GM18526 (cell line): ENCODE data around the gene RPUSD1.
A peak's percentile ranks its signal among the peaks of the same experiment; 100 is the strongest.

Source experiments
- POLR2A ChIP-seq: IDR thresholded peaks from 3 replicates; pipeline ENCODE4 v1.6.1; 2011; ENCODE audit not compliant: insufficient read length; ENCODE audit errors: extremely low read depth

RPUSD1 gene

GRCh38 chr16:793414-793813 is 5.2 kb upstream of the RPUSD1 start:
- no peak for TF ChIP-seq POLR2A

- TF ChIP-seq POLR2A = no peak
These were observed 4.2 kb upstream of the RPUSD1 start for GRCh38 chr16:792221-792995.

DNA sequence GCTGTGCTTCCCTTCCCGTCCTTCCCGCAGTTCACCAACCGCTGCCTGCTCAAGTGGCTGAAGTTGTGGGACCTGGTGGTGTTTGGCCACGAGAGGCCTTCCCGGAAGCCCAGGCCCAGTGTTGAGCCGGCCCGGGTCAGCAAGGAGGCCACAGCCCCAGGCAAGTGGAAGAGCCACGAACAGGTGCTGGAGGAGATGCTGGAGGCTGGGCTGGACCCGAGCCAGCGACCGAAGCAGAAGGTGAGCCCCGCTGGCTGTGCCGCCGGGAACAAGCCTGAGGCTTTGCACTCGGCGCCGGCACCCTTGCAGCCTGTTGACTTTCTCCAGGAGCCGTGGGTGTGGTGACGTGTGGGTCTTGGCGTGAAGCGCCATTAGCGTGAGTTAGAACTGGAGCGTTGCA is 3.0 kb upstream of the RPUSD1 start:
- TF ChIP-seq POLR2A = no peak

DNA sequence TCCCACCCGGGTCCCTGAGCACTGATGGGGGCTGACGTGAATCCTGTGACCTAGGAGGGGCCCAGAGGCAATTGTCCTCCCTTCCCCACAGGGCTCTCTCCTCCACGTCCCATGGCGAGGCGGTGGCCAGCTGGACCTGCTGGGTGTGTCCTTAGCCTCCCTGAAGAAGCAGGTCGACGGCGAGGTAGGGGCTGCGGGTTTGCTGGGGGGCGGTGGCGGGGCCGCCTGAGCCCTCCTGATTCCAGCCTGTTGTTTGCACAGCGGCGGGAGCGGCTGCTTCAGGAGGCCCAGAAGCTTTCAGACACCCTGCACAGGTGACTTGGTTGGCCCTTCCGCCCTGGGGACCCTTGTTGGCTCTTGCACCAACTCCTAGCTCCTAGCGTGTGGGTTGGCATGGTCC is 1.9 kb upstream of the RPUSD1 start:
- no peak for TF ChIP-seq POLR2A

- no peak for TF ChIP-seq POLR2A
These were observed 1.1 kb upstream of the RPUSD1 start for GRCh38 chr16:789191-789850.

DNA sequence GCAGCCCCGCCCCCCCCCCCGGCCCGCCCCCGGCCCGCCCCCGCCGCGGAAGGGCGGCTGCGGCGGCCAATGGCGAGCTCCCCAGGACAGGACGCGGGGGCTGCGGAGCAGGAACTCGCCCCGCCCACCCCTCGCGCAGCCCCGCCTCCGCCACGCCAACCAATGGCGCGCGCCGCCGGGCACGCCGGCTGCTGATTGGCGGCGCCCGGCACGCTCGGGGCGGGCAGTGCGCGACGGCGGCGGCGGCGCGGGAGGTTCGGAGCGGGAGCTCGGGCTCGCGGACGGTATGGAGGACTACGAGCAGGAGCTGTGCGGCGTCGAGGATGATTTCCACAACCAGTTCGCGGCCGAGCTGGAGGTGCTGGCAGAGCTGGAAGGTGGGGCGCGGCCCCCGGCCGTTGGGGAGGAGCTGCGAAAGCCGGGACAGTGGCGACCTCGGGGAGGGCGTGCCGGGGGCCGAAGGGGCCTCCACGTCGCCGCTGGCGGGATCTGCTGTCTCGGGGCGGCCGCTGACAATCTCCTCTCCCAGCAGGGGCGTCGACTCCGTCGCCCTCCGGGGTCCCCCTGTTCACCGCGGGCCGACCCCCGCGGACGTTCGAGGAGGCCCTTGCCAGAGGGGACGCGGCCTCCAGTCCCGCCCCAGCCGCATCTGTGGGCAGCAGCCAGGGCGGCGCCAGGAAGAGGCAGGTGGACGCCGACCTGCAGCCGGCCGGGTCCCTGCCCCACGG is 382 bp upstream of the RPUSD1 start, which contains the start of gene CHTF18:
Gene CHTF18, plus strand, starts transcription at position 222 of the 728 bp plus-strand sequence. Its CDS starts 65 bp downstream, at position 287.
- peak; percentile 65 for TF ChIP-seq POLR2A

- TF ChIP-seq POLR2A = no peak
These were observed 737 bp downstream of the RPUSD1 start for GRCh38 chr16:787321-787966.

GRCh38 chr16:785563-786535 is 2.3 kb downstream of the RPUSD1 start:
- TF ChIP-seq POLR2A = no peak

DNA sequence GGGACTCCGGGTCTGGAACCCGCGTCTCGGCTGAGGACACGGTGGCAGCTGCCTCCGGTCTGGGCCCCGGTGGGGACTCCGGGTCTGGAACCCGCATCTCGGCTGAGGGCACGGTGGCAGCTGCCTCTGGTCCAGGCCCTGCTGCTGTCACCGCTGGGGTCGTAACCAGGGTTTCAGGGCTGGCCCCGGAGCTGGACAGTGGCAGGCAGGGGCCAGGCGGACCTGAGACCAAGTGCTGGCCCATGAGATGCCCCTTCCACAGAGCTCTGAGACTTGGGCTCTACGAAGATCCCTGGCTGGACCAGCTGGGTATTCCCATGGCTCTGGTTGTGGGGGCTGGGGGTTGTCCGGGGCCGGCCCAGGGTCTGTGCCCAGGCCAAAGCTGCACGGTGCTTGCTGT is 3.8 kb downstream of the RPUSD1 start:
- no peak for TF ChIP-seq POLR2A

GRCh38 chr16:783404-784161 is 4.6 kb downstream of the RPUSD1 start:
- no peak for TF ChIP-seq POLR2A

DNA sequence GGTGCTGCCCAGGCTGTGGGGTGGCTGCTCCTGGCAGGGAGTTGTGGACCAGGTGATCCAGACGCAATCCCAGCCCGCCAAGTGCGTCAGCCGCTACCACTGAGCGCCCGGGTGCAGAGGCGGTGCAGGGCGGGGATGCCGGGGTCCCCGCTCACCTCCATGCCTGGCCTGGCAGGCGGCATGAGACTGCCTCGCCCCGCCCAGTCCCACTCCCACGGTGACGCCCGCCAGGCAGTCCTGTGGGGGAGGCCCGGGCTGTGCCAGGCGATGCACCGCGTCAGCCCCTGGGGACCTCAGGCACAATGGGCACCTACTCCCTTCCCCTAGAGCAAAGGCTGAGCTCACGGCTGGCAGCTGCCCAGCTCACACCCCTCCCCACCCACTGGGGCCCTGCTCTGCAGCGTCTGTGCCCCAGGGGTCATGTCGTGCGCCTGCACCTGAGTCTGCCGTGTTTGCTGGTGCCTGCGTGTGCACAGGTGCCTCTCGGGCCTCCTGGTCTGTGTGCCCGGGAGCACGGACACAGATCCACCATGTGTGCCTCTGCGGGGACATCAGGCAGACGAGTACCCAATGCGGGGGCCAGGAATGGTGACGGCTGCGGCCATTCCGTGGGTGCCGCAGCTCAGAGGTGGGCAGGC is 5.3 kb downstream of the RPUSD1 start:
- no peak for TF ChIP-seq POLR2A

DNA sequence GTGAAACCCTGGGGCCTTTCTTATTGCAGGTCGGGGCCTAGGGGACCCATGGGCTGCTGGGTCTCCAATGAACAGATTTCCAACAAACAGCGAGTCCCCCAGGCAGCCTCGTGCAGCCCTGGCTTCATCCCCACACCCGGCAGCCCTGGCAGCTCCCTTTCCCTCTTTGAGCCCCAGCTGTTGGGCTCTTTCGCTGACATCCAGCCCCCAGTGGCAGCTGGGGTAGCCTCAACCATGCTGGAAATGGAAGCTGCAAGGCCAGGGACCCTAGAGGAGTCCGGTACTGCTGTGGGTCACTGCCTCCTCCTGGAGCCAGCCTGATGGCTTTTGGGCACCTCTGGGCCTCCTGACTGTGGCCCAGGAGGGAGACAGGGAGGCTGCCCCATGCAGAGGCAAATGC is 5.9 kb downstream of the RPUSD1 start:
- no peak for TF ChIP-seq POLR2A

- TF ChIP-seq POLR2A = no peak
These were observed 6.7 kb downstream of the RPUSD1 start for GRCh38 chr16:781346-782010.
